Osteocyte (in vitro differentiated cells): ENCODE measurements around the gene THSD4. TPM values are rescaled to one million over a fixed set of nuclear protein-coding genes. Genes with fewer than 3 reads are reported as not detected.

Experiments
- DNase-seq: peaks from one replicate; pipeline ENCODE4 v3.0.0; 2021; ENCODE audit warnings: mixed read lengths; ENCODE audit not compliant: unreplicated experiment; ENCODE audit errors: extremely low spot score
- H3K27ac Mint-ChIP-seq: one replicate; pipeline ENCODE4 v1.8.0; 2021; ENCODE audit warnings: mild to moderate bottlenecking, mixed read lengths; ENCODE audit not compliant: unreplicated experiment
- H3K27me3 Mint-ChIP-seq: one replicate; pipeline ENCODE4 v1.8.0; 2021; ENCODE audit warnings: mixed read lengths; ENCODE audit not compliant: unreplicated experiment
- H3K36me3 Mint-ChIP-seq: one replicate; pipeline ENCODE4 v1.8.0; 2021; ENCODE audit warnings: mixed read lengths; ENCODE audit not compliant: unreplicated experiment
- H3K4me1 Mint-ChIP-seq: one replicate; pipeline ENCODE4 v1.8.0; 2021; ENCODE audit warnings: mixed read lengths; ENCODE audit not compliant: unreplicated experiment
- H3K4me3 Mint-ChIP-seq: one replicate; pipeline ENCODE4 v1.8.0; 2021; ENCODE audit warnings: mild to moderate bottlenecking, moderate library complexity, mixed read lengths; ENCODE audit not compliant: unreplicated experiment
- H3K9me3 Mint-ChIP-seq: one replicate; pipeline ENCODE4 v1.8.0; 2021; ENCODE audit warnings: mixed read lengths; ENCODE audit not compliant: unreplicated experiment
- total RNA-seq: library from RNA; stranded (reverse); gene quantifications from 2 replicates; pipeline ENCODE4 v1.2.1, GENCODE V29; 2021
- TF ChIP-seq, protein P1 (sequence below): fragments of 200-600 bp; sonication (generic); IDR thresholded peaks from 2 replicates; pipeline ENCODE4 v1.5.0; 2021; ENCODE audit warnings: antibody characterized with exemption, mild to moderate bottlenecking, moderate library complexity

The THSD4 gene
- total RNA-seq, 1 donor from 2014 or later: 5.7 TPM

DNA sequence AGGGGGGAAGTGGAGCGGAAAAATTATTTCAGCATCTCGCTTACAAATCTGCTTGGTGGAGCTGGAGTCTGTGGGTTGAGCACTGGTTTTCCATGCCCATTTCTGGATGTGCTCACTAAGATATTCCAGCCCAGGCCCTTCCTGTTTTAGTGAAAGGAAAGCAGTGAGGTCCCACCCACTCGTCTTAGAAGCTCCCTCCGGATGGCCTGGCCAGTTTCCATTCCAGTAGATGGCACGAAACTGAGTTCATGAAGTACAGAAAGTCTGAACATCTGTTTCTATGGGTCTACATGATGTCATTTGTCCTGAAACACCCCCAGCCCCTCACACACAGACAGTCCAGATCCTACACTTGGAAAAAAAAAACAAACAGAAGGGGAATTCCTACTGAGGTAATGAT lies 31.9 kb upstream of the THSD4 start:
- Mint-ChIP-seq H3K36me3 (no peaks in the 10 kb centered on the region), H3K27ac (no peak overlapping the region), H3K9me3 (peaks cover 12% of the 10 kb centered on the region), H3K4me3 (no peak overlapping the region), H3K4me1 (no peaks in the 10 kb centered on the region), H3K27me3 (peaks cover 44% of the 10 kb centered on the region)
- DNase-seq: no peak
- TF ChIP-seq, protein P1, sequence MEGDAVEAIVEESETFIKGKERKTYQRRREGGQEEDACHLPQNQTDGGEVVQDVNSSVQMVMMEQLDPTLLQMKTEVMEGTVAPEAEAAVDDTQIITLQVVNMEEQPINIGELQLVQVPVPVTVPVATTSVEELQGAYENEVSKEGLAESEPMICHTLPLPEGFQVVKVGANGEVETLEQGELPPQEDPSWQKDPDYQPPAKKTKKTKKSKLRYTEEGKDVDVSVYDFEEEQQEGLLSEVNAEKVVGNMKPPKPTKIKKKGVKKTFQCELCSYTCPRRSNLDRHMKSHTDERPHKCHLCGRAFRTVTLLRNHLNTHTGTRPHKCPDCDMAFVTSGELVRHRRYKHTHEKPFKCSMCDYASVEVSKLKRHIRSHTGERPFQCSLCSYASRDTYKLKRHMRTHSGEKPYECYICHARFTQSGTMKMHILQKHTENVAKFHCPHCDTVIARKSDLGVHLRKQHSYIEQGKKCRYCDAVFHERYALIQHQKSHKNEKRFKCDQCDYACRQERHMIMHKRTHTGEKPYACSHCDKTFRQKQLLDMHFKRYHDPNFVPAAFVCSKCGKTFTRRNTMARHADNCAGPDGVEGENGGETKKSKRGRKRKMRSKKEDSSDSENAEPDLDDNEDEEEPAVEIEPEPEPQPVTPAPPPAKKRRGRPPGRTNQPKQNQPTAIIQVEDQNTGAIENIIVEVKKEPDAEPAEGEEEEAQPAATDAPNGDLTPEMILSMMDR: no peak

DNA sequence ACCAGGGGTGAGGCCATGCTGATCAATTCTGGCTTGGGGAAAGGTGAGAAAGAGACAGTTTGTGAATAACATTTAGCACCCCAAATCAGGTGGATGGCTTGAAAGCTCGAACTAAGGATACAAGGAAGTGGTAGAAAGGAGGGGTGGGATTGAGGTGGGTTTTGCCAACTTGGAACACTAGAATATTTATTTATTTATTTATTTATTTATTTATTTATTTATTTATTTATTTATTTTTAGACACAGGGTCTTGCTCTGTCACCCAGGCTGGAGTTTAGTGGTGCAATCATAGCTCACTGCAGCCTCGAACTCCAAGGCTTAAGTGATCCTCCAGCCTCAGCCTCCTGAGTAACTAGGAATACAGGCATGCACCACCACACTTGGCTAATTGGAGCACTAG lies 31.0 kb upstream of the THSD4 start:
- peaks cover 39% of the 10 kb centered on the region for H3K27me3 Mint-ChIP-seq
- no peak overlapping the region for H3K27ac Mint-ChIP-seq
- H3K4me3 Mint-ChIP-seq: no peak overlapping the region
- no peak for DNase-seq
- TF ChIP-seq, protein P1: no peak
- no peaks in the 10 kb centered on the region for H3K4me1 Mint-ChIP-seq
- peaks cover 19% of the 10 kb centered on the region for H3K9me3 Mint-ChIP-seq
- H3K36me3 Mint-ChIP-seq: no peaks in the 10 kb centered on the region

DNA sequence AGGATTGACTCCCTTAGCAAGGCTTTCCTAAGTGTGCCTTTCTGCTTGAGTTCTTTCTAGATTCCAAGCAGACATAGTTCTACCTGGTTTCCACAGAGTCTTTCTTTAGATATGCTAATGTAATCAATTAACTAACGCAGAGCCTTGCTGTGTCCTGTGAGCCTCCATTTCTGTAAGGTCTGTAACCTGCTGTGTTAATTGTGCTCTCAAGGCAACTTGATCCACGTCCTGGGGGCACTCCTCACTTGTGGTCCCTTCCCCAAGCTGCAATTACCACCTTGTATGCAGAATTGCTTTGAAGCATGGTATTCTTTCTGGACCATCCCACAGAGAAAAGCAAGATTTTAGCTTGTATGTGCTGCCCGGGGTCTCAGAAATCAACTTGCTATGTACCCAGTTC lies 29.5 kb upstream of the THSD4 start:
- Mint-ChIP-seq H3K27me3 (peaks cover 45% of the 10 kb centered on the region), H3K9me3 (peaks cover 19% of the 10 kb centered on the region), H3K4me1 (no peaks in the 10 kb centered on the region)

DNA sequence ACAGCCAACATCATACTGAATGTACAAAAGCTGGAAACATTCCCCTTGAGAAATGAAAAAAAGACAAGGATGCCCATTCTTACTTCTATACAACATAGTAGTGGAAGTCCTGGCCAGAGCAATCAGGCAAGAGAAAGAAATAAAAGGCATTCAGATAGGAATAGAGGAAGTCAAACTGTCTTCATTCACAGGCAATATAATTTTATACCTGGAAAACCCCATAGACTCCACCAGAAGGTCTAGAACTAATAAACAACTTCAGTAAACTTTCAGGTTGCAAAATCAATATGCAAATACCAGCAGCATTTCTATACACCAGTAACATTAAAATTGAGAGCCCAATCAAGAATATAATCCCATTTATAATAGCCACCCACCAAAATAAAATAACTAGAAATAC lies 27.1 kb upstream of the THSD4 start:
- H3K27me3 Mint-ChIP-seq: peaks cover 47% of the 10 kb centered on the region
- H3K27ac Mint-ChIP-seq: no peak overlapping the region
- no peak overlapping the region for H3K4me3 Mint-ChIP-seq
- no peak for DNase-seq
- TF ChIP-seq, protein P1: no peak
- H3K36me3 Mint-ChIP-seq: no peaks in the 10 kb centered on the region
- H3K4me1 Mint-ChIP-seq: no peaks in the 10 kb centered on the region
- peaks cover 19% of the 10 kb centered on the region for H3K9me3 Mint-ChIP-seq

More for the DNA sequence above, 29.5 kb upstream of the THSD4 start:
- no peaks in the 10 kb centered on the region for H3K36me3 Mint-ChIP-seq
- TF ChIP-seq, protein P1: no peak
- no peak for DNase-seq
- no peak overlapping the region for H3K27ac Mint-ChIP-seq
- H3K4me3 Mint-ChIP-seq: no peak overlapping the region

DNA sequence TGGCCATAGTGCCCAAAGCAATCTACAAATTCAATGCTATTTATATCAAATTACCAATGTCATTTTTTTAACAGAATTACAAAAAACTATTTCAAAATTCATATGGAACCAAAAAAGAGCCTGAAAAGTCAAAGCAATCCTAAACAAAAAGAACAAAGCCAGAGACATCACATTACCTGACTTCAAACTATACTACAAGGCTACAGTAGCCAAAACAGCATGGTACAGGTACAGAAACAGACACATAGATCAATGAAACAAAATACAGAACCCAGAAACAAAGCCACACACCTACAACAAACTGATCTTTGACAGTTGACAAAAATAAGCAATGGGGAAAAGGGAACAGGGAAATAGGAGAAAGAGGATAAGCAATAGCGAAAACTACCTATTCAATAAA lies 26.6 kb upstream of the THSD4 start:
- no peak for DNase-seq
- peaks cover 19% of the 10 kb centered on the region for H3K9me3 Mint-ChIP-seq

More for the DNA sequence above, 26.6 kb upstream of the THSD4 start:
- Mint-ChIP-seq H3K27me3 (peaks cover 47% of the 10 kb centered on the region), H3K27ac (no peak overlapping the region), H3K36me3 (peaks cover under 1% of the 10 kb centered on the region), H3K4me1 (peaks cover 5% of the 10 kb centered on the region), H3K4me3 (no peak overlapping the region)
- TF ChIP-seq, protein P1: no peak
